ENCODE measurements around the gene SYNGR1.

DNA sequence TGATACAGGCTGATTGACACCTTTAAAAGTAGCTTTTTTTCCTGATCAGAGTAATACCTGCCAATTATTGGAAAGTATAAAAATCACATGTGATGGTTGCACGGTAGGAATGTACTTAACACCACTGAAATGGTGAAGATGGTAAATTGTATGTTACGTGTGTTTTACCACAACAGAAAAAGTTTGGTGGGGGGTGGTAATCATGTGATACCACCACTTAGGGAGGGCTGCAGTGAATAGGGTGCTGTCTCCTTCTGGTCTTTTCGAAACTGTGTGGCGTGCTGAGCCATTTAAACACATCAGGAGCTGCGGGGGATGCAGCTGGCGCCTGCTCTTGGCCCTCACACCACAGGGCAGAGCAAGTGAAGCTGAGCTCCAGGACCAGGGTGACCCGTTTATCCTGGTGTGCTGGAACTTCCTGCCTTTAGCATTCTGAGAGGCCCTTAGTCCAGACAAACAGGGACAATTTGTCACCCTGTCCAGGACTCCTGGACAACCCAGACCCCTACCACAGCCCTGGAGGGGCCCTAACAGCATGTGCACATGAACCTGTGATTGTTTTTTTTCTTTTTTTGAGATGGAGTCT lies 2.6 kb downstream of the SYNGR1 start:
- TF ChIP-seq POLR2A (IDR thresholded peaks at IDR 0.05), result no peak
- TF ChIP-seq CTCF (IDR thresholded peaks at IDR 0.05), result no peak

All from esophagus squamous epithelium (tissue), 4 donors.